HEK293 (cell line): ENCODE measurements around the gene ZNF536.

ENCODE experiments used
- SP3 ChIP-seq: fragments of 450-650 bp; formaldehyde crosslinking; IDR thresholded peaks from 2 replicates; pipeline ENCODE4 v1.5.1; 2016; ENCODE audit warnings: missing biosample characterization, missing genetic modification characterization
- ZNF138 ChIP-seq: fragments of 450-650 bp; formaldehyde crosslinking; IDR thresholded peaks from 2 replicates; pipeline ENCODE4 v1.5.1; 2016; ENCODE audit warnings: missing biosample characterization, missing genetic modification characterization, borderline replicate concordance
- ZNF610 ChIP-seq: fragments of 450-650 bp; formaldehyde crosslinking; IDR thresholded peaks from 2 replicates; pipeline ENCODE4 v1.5.1; 2016; ENCODE audit warnings: missing biosample characterization, missing genetic modification characterization, borderline replicate concordance
- TF ChIP-seq, protein P1 (sequence below): fragments of 450-650 bp; formaldehyde crosslinking; IDR thresholded peaks from 2 replicates; pipeline ENCODE4 v1.5.1; 2017; ENCODE audit warnings: missing biosample characterization, missing genetic modification characterization
- TF ChIP-seq, protein P2 (sequence below): fragments of 450-650 bp; formaldehyde crosslinking; IDR thresholded peaks from 2 replicates; pipeline ENCODE4 v1.5.1; 2016; ENCODE audit warnings: missing biosample characterization, missing genetic modification characterization

DNA sequence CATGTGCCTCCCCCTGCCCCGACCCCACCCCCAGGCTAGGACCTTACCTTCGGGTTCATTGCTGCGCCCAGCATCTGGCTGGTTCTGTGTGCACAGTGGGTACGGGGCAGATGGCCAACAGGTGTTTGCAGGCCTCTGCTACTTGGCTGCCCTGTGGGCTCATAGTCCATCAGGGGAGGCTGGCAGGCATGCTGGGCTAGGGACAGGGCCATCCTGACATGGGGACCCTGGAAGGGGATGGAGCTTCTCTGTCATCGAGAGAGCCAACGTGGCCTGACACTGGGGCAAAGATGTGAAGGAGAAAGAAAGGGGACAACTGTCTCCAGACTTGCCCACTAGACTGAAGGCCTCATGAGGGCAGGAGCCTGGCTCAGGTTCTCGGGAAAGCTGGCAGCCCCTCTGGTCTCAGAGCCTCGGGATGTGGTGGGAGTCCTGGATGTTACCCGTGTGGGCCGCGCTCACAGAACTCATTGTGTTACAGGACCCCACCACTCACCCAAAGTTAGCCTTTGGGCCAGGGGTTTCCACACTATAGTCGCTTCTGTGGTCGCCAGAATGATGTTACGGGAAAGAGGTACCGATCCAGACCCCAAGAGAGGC is 4.7 kb downstream of the ZNF536 start:
- TF ChIP-seq, protein P1, sequence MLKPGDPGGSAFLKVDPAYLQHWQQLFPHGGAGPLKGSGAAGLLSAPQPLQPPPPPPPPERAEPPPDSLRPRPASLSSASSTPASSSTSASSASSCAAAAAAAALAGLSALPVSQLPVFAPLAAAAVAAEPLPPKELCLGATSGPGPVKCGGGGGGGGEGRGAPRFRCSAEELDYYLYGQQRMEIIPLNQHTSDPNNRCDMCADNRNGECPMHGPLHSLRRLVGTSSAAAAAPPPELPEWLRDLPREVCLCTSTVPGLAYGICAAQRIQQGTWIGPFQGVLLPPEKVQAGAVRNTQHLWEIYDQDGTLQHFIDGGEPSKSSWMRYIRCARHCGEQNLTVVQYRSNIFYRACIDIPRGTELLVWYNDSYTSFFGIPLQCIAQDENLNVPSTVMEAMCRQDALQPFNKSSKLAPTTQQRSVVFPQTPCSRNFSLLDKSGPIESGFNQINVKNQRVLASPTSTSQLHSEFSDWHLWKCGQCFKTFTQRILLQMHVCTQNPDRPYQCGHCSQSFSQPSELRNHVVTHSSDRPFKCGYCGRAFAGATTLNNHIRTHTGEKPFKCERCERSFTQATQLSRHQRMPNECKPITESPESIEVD = no peak
- TF ChIP-seq, protein P2, sequence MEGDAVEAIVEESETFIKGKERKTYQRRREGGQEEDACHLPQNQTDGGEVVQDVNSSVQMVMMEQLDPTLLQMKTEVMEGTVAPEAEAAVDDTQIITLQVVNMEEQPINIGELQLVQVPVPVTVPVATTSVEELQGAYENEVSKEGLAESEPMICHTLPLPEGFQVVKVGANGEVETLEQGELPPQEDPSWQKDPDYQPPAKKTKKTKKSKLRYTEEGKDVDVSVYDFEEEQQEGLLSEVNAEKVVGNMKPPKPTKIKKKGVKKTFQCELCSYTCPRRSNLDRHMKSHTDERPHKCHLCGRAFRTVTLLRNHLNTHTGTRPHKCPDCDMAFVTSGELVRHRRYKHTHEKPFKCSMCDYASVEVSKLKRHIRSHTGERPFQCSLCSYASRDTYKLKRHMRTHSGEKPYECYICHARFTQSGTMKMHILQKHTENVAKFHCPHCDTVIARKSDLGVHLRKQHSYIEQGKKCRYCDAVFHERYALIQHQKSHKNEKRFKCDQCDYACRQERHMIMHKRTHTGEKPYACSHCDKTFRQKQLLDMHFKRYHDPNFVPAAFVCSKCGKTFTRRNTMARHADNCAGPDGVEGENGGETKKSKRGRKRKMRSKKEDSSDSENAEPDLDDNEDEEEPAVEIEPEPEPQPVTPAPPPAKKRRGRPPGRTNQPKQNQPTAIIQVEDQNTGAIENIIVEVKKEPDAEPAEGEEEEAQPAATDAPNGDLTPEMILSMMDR (tag by site-specific recombination) = no peak
- no peak for TF ChIP-seq ZNF138
- TF ChIP-seq SP3 (tag by site-specific recombination) = no peak
- TF ChIP-seq ZNF610 (tag by site-specific recombination) = no peak
